Measurements from ENCODE around the gene ZNF784.

GRCh38 chr19:55597501-55597921 lies 26.9 kb downstream of the ZNF784 start:
- TF ChIP-seq GATA2 (IDR thresholded peaks at IDR 0.05; ENCODE audit: low read depth, low read length) (no peak), GATA3 (IDR thresholded peaks at IDR 0.05; ENCODE audit: low read depth, low read length) (no peak)

Measured in SH-SY5Y (cell line).